ENCODE data around the gene LIMS2.

DNA sequence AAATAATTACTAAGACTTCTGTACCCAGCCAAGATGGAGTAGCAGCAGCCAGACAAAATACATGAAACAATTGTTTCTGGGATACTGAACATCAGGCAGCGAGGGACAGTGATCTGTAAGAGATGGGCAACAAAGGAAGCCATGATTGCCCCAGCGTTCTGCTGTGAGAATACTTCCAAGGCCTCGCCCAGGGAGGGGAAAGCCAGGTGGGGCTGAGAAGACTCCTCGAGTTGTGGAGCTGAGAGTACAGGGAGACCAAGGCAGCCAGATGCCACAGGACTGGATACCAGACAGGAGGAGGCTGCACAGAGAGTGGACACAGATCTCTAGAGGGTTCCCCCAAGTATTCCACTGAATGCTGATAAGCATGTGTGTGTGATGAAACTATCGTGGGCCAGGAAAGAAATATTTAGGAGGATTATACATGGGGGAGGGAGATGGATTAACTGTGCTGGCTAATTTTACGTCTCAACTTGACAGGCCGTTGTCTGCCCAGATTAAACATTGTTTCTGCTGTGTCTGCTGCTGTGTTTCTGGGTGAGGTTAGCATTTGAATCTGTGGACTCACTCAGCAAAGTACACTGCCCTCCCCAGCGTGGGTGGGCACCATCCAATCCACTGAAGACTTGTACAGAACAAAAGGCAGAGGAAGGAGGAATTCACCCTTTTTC lies 10.2 kb upstream of the LIMS2 start:
- TF ChIP-seq GATA2 (IDR thresholded peaks at IDR 0.05; ENCODE audit: low read depth, low read length) (no peak), GATA3 (IDR thresholded peaks at IDR 0.05; ENCODE audit: low read depth, low read length) (no peak)

Data from SH-SY5Y (cell line).